ENCODE results near the gene PRKACA.

The PRKACA gene

GRCh38 chr19:14080887-14081796, 36.4 kb downstream of the PRKACA start:
- no peak for TF ChIP-seq CTCF (IDR thresholded peaks at IDR 0.05; ENCODE audit: control extremely low read depth, extremely low read depth, low read depth, missing control alignments)
- CTCF ChIA-PET: interaction anchor here (0.8 to 3.5 kb wide), 6 partner anchors 8 to 200 kb away, joined by 3 to 36 read pairs (median 9); partner anchors contain the start of genes ASF1B and MISP3
- peak; percentile 98 for DNase-seq (ENCODE audit: extremely low spot score)
- POLR2A ChIA-PET: interaction anchor here (0.6 to 1.5 kb wide), 2 partner anchors 55 to 75 kb away, joined by 3 to 6 read pairs; partner anchors contain the start of genes ASF1B and RFX1

- DNase-seq (ENCODE audit: extremely low spot score): no peak
- TF ChIP-seq CTCF (IDR thresholded peaks at IDR 0.05; ENCODE audit: control extremely low read depth, extremely low read depth, low read depth, missing control alignments): no peak
- ChIA-PET CTCF (interaction anchor here (1.0 to 4.8 kb wide), 4 partner anchors 17 to 219 kb away, joined by 3 to 38 read pairs (median 6); partner anchors contain the start of gene PALM3), POLR2A (interaction anchor here (0.7 kb wide), 1 partner anchor 172 kb away, joined by 8 read pairs; no protein-coding TSS in a partner anchor)
Observed at GRCh38 chr19:14078411-14078810, 39.2 kb downstream of the PRKACA start.

DNA sequence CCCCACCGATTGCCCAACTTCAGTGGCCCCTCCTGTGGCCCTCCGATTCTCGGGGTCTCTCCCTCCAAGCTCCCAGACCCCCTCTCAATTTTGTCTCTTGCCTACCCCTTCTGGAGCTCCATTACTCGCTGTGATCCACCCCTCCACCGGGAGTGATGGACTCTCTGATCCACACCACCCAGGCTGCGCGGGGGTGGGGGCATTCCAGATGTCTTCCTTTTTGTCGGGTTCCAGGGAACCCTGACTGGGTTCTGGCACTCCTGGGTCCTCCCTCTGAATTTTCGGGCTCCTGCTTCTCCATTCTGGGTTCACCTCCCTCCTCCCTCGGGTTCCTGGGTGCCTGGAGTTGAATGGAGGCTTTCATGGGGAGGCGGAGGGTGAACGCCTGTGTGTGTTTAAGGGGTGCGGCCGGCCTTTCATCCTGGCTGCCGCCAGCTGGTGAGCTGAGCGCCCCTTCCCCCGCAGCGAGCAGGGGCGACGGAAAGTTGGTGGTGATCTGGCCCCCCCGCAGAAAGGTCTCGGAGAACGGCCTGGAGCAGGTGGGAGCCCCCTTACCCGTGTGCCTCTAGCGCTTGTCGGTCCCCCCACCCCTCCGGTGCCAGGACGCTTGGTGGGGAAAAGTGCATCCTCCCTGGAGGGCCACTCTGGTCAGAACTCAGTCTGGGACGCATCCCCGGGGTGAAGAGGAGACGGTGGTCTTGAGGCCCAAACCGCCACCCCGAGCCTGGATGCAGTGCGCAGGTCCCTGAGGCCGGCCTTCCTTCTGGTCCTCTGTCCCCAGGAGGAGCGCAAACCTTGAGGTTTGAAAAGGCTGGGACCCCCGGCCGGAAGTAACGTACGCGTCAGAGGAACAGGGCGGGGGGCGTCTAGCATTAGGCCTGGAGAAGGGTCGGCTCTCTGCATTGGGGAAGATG, 43.4 kb downstream of the PRKACA start:
- no peak for TF ChIP-seq CTCF (IDR thresholded peaks at IDR 0.05; ENCODE audit: control extremely low read depth, extremely low read depth, low read depth, missing control alignments)
- CTCF ChIA-PET: interaction anchor here (0.9 to 6.9 kb wide), 19 partner anchors 8 to 237 kb away, joined by 3 to 106 read pairs (median 5); partner anchors contain the start of genes ASF1B, IL27RA and PALM3
- DNase-seq (ENCODE audit: extremely low spot score): no peak
- POLR2A ChIA-PET: no interaction called here

DNA sequence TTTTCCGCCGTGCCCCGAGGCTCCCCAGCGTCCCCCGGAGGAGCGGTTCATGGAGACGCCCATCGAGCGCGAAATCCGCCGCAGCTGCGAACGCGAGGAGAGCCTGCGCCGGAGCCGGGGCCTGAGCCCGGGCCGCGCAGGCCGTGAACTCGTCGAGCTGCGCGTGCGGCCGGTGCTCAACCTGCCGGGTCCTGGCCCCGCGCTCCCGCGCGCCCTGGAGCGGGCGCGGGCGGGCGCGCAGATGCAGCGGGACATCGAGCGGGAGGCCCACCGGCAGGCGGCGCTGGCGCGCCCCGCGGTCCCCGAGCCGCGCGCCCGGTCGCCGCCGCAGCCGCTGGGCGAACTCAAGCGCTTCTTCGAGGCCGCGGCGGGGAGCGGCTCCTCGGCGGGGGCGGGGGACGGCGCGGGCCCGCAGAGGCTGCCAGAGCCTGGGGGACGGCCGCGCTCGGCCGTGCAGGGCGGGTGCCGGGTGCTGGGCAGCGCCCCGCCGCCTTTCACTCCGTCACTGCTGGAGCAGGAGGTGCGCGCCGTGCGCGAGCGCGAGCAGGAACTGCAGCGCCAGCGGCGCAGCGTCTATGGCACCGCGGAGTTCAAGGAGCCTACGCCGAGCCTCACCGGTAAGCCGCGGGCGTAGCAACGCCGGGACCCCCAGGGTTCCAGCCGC, 44.2 kb downstream of the PRKACA start:
- peak; percentile 90 for TF ChIP-seq CTCF (IDR thresholded peaks at IDR 0.05; ENCODE audit: control extremely low read depth, extremely low read depth, low read depth, missing control alignments)
- POLR2A ChIA-PET: interaction anchor here (0.5 kb wide), 1 partner anchor 1765 kb away, joined by 10 read pairs; no protein-coding TSS in a partner anchor
- DNase-seq (ENCODE audit: extremely low spot score): peak; percentile 83
- CTCF ChIA-PET: interaction anchor here (0.6 to 6.9 kb wide), 29 partner anchors 9 to 300 kb away, joined by 3 to 106 read pairs (median 5); partner anchors contain the start of genes ASF1B, C19orf53, IL27RA and NANOS3

DNA sequence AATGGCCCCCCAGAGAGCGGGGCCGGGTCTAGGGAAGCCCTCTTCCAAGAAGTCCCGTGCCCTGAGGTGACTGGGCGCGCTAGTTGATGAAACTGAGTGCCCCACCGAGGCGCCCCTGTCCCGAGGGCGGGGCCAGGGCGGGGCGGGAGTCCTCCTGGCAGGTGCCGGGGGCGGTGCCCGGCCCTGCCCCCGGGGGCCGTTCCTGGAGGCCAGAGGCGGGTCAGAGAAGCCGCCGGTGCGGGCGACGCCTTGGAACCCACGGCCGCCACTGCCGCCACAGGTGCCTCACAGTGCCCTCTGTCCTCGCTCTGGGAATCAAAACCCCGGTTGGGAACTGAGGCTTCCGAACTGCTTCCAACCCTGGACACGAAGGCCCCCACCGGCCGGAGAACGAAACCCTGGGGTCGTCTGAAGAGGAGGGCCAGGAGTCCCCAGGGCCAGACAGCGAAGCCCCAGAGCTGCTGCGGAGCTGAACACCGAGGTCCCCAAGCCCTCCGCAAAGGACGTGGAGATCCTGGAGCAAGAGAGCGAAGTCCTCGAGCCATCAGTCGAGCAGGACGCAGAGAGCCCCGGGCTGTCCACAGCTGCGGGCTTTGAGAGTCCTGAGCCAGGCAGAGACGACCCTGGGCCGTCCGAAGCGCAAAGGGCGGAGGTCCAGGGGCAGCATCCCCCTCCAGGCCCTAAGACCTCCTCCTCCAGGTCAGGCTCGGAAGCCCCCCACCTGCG, 44.9 kb downstream of the PRKACA start, which contains the start of gene MISP3:
Gene MISP3, plus strand, starts transcription at position 252 of the 726 bp plus-strand sequence. CDS start 524 bp downstream, outside the sequence.
- POLR2A ChIA-PET: no interaction called here
- DNase-seq (ENCODE audit: extremely low spot score): peak; percentile 65

More for the DNA sequence above, 44.9 kb downstream of the PRKACA start, which contains the start of gene MISP3:
- no peak for TF ChIP-seq CTCF (IDR thresholded peaks at IDR 0.05; ENCODE audit: control extremely low read depth, extremely low read depth, low read depth, missing control alignments)
- CTCF ChIA-PET: interaction anchor here (0.6 to 6.9 kb wide), 33 partner anchors 9 to 299 kb away, joined by 3 to 106 read pairs (median 4); partner anchors contain the start of genes ASF1B, C19orf53, IL27RA and NANOS3

All from GM10248 (cell line).